ENCODE measurements around the gene CDK19.

The CDK19 gene

DNA sequence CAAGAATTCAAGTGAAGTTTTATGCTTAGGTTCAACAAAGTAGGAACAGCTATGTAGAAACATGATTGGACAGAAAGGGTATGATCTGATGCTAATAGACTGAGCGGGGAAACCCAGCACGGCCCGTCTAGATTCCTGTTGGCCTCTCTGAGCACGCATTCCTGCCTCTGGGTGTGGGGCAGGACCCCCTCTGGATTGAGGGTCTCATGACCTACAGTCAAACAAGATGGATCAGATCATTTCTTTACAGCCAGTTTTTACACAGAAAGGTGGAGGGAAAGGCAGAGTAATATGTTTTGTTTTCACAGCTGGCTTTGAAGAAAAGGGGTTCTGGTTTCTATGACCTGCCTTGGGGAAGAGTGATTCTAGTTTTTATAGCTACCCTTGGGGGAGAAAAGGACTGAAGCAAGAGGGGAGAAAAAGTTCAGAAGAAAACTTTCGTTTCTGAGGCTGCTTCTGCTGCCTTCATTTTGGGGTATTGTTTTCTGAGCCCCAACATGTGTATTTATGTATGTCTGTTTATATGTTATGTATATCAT, 239.3 kb downstream of the CDK19 start:
- DNase-seq (ENCODE audit: low read depth): no peak

DNA sequence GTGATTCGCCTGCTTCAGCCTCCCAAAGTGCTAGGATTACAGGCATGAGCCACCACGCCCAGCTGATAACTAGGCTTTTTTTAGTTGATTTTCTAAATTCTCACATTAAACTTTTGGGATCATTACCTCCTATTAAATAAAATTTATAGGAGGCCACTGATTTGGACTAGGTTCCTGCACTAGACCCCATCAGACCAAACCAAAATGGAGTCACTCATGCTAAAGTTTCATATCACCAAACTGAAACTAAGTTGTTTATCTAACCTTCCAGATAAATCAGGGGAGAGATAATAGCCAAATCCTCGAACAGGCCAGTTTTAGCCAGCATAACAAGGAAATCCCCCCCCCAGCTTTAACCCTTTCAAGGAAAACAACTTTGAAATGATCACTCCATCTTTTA, 240.5 kb downstream of the CDK19 start:
- DNase-seq (ENCODE audit: low read depth): no peak

DNA sequence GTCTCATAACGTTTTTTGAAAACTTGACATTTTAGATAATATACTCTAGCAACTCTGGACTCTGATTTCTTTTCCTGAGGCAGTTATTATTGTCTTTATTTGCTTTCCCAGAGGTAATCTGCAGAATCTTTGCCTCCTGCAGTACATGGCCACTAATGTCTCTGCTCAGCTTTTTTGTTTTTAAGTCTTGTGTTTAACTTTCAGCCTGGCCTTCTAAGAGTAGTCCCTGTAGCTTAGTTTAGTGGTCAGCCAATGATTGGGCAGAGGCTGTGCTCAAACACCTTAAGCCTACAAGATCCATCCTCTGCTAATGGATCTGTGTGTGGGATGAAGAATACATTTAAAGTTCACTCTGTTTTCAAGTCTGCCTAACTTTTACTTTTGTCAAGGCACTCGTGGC, 241.7 kb downstream of the CDK19 start:
- no peak for DNase-seq (ENCODE audit: low read depth)

- DNase-seq (ENCODE audit: low read depth): no peak
These were observed 242.1 kb downstream of the CDK19 start for GRCh38 chr6:110573136-110573535.

GRCh38 chr6:110567957-110568696, 247.1 kb downstream of the CDK19 start:
- no peak for DNase-seq (ENCODE audit: low read depth)

DNA sequence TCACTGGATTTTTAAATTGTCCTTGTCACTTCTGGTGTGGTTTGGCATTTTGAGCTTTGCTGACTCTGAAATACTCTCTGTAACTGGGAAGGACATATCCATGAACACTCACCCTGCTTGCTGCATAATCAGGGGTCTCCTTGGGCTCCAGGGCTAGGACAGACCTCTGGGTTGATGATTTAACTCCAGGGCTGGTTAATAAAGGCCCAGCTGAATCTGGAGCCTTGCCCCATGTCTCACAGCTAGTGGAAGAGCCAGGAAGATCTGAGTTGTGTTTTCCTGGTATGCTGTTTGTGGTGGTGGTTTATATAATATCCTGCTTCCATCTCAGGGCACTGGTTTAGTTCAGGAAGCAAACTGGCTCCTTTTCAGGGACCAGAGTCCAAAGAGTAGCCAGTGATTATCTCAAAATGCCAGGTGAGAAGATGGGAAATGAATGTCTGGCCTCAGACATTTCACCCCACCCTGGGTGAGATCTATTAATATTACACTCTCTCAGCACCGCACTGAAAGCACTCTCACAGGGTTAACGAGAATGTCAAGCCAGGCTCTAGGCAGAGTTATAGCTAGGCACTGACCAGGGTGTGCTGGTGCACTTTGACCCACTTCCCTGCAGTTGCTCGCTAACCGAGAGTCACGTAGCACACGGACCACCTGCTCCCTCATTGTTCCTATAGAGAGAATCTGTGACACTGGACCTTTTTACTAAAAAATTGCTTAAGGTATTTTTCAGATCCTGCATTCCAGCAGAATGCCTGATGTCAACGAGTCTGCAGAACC, 248.7 kb downstream of the CDK19 start:
- no peak for DNase-seq (ENCODE audit: low read depth)

GRCh38 chr6:110564703-110565421, 250.4 kb downstream of the CDK19 start:
- no peak for DNase-seq (ENCODE audit: low read depth)

DNA sequence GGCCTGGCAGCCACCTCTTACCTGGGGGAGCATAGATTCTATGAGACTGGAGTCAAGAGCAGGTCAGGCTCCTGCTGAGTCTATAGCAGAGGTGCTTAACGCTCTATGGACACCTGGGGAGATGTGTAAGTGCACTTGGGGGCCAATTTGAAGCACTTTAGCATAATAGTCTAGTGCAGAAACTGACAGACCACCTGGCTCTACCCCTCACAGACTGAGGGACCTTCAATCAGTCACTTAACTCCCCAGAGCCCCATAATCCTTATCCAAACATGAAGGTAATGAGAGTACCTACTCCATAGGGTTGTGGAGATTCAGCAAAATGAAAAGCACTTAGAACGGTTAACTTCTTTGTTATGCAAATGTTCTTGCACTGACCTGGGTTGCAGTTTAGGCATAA, 251.6 kb downstream of the CDK19 start:
- no peak for DNase-seq (ENCODE audit: low read depth)

DNA sequence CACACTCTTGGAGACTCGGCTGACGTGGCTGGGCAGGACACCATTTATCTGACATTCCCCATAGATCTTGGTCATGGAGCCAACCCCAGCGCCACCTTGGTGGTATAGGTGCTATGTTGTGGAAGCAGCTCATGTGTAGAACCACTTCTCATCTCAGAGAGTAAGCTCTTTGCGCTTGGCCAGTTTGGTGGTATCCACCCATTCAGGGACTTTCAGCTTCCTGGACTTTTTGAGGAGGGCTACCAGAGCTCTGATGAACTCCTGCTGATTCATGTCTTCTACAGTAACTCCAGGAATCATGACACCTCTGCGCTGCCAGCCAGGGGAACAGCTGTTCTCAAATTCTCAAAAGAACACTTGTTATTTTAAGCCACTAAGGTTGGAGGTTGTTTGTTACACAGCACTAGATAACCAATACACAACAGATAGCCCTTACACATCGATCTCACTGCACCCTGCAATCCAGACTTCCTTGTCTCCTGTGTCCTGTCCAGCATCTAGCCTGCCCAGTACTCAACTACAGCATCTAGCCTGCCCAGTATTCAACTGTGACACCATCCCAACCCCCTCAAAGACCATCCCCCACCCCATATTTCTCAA, 252.9 kb downstream of the CDK19 start:
- DNase-seq (ENCODE audit: low read depth): no peak

DNA sequence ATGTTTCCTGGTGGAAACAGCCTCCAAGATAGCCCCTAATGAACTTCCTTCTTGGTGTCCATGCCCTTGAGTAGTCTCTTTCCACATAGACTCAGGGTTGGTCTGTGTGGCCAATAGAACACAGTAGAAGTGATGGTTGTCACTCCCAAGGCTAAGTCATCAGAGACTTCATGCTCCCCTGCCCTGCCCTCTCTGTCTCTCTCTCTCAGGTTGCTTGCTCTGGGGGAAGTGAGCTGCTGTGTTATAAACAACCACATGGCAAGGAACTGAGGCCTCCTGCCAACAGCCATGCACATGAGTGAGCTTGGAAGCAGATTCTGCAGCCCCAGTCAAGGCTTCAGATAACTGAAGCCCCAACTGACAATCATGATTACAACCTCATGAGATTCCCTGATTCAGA, 253.6 kb downstream of the CDK19 start:
- DNase-seq (ENCODE audit: low read depth): no peak

GRCh38 chr6:110561008-110561396, 254.3 kb downstream of the CDK19 start:
- no peak for DNase-seq (ENCODE audit: low read depth)

DNA sequence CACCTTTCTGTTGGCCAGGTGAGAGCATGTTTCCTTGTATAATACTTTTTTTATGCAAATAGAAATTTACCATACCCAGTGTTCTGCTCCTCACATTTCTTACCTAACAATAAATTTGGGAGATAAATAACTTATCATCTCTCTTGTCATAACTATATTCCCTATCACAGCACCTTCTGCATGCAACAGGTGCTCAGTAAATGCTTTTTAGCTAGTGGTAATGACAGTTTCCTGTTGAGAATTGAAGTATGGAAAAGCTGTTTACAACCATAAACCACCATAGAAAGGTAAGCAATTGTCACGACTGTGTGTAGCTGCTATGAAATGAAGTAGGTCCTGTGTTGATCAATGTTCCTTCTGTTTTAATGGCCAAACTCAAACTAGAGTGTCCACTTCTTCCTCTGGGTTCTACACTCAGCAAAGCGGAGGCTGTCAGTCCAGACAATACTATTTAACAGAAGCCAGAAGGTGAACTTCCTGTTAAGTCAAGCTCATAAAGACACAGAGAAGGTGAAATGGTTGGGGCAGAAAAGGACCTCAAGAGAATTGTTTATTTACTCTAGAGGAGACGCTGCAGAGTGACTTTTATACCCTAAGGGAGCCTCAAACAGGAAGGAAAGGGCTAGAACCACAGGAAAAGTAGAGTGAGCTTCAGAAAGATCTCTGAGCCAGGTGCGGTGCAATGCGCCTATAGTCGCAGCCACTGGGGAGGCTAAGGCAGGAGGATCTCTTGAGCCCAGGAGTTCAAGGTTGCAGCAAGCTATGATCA, 254.8 kb downstream of the CDK19 start:
- no peak for DNase-seq (ENCODE audit: low read depth)
